ENCODE measurements around the gene BBS12. TPM values are rescaled to one million over a fixed set of nuclear protein-coding genes. Genes with fewer than 3 reads are reported as not detected.
A peak's percentile ranks its signal among the peaks of the same experiment; 100 is the strongest.

Gene BBS12
- total RNA-seq, 6 donors from 2014 or later: 2.7 to 8.5 (median 3.2) TPM

- 58 to 66% methylated on average over 3 of the region's 3 CpGs for WGBS, 2 donors
- Histone ChIP-seq H3K36me3 (no peaks in the 10 kb centered on the region), H3K27me3 (no peaks in the 10 kb centered on the region), H3K4me1 (peaks cover 0 to 10% (median 5%) of the 10 kb centered on the region in 4 donors), H3K4me3 (no peak overlapping the region), H3K27ac (no peak overlapping the region), H3K9me3 (no peaks in the 10 kb centered on the region)
- TF ChIP-seq POLR2AphosphoS5 (IDR thresholded peaks at IDR 0.05) (no peak), EP300 (IDR thresholded peaks at IDR 0.05) (no peak), POLR2A (IDR thresholded peaks at IDR 0.05) (no peak), CTCF (IDR thresholded peaks at IDR 0.05) (no peak)
- DNase-seq: no peak
- ATAC-seq (ENCODE audit: low FRiP score in 2 of 2): no peak
These were observed 27.3 kb downstream of the BBS12 start for GRCh38 chr4:122759639-122760310.

- Histone ChIP-seq H3K4me3 (no peak overlapping the region), H3K27me3 (no peaks in the 10 kb centered on the region), H3K4me1 (peaks cover 0 to 10% (median 5%) of the 10 kb centered on the region in 4 donors), H3K36me3 (no peaks in the 10 kb centered on the region), H3K9me3 (no peaks in the 10 kb centered on the region), H3K27ac (peak overlapping the region in 1 of 4 donors; percentile 11)
- TF ChIP-seq CTCF (IDR thresholded peaks at IDR 0.05): no peak
- TF ChIP-seq EP300 (IDR thresholded peaks at IDR 0.05): no peak
- no peak for TF ChIP-seq POLR2AphosphoS5 (IDR thresholded peaks at IDR 0.05)
- DNase-seq (no peak), ATAC-seq (ENCODE audit: low FRiP score in 2 of 2) (no peak)
- WGBS, 2 donors: 30 to 36% methylated on average over 2 of the region's 2 CpGs
These were observed 30.0 kb downstream of the BBS12 start for GRCh38 chr4:122762520-122762919.

GRCh38 chr4:122762966-122763716 lies 30.6 kb downstream of the BBS12 start:
- Histone ChIP-seq H3K27me3 (no peaks in the 10 kb centered on the region), H3K36me3 (no peaks in the 10 kb centered on the region), H3K4me1 (peaks cover 0 to 10% (median 2%) of the 10 kb centered on the region in 4 donors), H3K4me3 (no peak overlapping the region), H3K27ac (peak overlapping the region in 1 of 4 donors; percentile 11), H3K9me3 (no peaks in the 10 kb centered on the region)
- TF ChIP-seq CTCF (IDR thresholded peaks at IDR 0.05) (no peak), EP300 (IDR thresholded peaks at IDR 0.05) (no peak), POLR2A (IDR thresholded peaks at IDR 0.05) (no peak), POLR2AphosphoS5 (IDR thresholded peaks at IDR 0.05) (no peak)
- no peak for ATAC-seq (ENCODE audit: low FRiP score in 2 of 2)
- WGBS, 2 donors: 89 to 92% methylated on average over 14 of the region's 14 CpGs
- DNase-seq: no peak

GRCh38 chr4:122764071-122764820 lies 31.7 kb downstream of the BBS12 start:
- TF ChIP-seq POLR2AphosphoS5 (IDR thresholded peaks at IDR 0.05) (no peak), EP300 (IDR thresholded peaks at IDR 0.05) (no peak), POLR2A (IDR thresholded peaks at IDR 0.05) (no peak), CTCF (IDR thresholded peaks at IDR 0.05) (no peak)
- no peak overlapping the region for H3K4me3 ChIP-seq
- H3K36me3 ChIP-seq: no peaks in the 10 kb centered on the region
- H3K27ac ChIP-seq: no peak overlapping the region
- no peaks in the 10 kb centered on the region for H3K9me3 ChIP-seq
- H3K27me3 ChIP-seq: no peaks in the 10 kb centered on the region
- 82 to 88% methylated on average over 5 of the region's 5 CpGs for WGBS, 2 donors
- ATAC-seq (ENCODE audit: low FRiP score in 2 of 2): no peak
- H3K4me1 ChIP-seq: peaks cover 0 to 10% (median 1%) of the 10 kb centered on the region in 4 donors
- DNase-seq: no peak

Measured in upper lobe of left lung (tissue), 6 donors.